ENCODE data around the gene HSPG2. TPM values are rescaled to one million over a fixed set of nuclear protein-coding genes. Genes with fewer than 3 reads are reported as not detected.

HSPG2 gene
- total and polyA plus RNA-seq, 9 of the 15 experiments (the other 6 are each of a cell fraction or from before 2014, with no cell fraction given), result 0.14 to 160 (median 15.7) TPM

DNA sequence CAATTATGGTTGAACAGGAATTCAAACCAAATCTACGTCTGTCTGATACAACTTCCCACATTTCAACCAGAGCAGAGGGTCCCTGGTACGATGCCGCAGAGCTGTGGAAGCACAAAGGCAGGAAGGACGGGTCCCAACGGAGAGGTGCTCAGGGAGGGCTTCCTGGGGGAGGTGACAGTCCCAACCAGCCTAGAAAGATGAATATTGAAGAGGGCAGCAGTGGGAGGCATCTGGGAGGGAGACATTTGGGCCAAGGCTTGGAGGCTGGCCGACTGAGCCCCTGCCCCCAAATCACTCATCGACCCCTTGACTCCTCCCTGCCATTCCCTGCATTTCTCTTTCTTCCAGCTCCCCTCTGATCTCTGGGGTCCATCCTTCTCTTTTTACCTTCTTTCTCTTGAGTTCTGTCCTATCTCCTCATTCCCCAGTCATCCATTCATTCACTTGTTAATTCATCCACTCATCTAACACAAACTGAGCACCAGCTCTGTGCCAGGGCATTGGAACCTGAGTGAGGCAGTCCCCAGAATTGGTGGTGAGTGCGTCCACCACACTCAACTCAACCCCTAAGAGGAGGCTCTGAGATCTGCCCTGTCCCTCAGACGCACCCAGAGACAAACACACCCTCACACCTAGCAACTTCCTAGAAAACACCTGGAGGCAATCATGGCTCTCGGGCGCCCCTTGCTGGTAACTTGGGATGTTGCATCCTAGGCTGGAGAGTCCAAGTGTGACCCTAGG is 26.5 kb upstream of the HSPG2 start (continued):
- TF ChIP-seq GABPB2 (CRISPR knock-in tag; conservative IDR thresholded peaks at IDR 0.05), result no peak
- TF ChIP-seq SREBF1 (IDR thresholded peaks at IDR 0.05; ENCODE audit: borderline replicate concordance, low read depth, low read length), result no peak
- no peak for TF ChIP-seq ZNF175 (CRISPR knock-in tag; IDR thresholded peaks at IDR 0.05; ENCODE audit: low read depth)
- TF ChIP-seq, protein P1, sequence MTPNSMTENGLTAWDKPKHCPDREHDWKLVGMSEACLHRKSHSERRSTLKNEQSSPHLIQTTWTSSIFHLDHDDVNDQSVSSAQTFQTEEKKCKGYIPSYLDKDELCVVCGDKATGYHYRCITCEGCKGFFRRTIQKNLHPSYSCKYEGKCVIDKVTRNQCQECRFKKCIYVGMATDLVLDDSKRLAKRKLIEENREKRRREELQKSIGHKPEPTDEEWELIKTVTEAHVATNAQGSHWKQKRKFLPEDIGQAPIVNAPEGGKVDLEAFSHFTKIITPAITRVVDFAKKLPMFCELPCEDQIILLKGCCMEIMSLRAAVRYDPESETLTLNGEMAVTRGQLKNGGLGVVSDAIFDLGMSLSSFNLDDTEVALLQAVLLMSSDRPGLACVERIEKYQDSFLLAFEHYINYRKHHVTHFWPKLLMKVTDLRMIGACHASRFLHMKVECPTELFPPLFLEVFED (CRISPR knock-in tag; conservative IDR thresholded peaks at IDR 0.05), result 0 out of 2 replicates have a peak, but pooled peaks have one; percentile 11
- peak; percentile 77; the same call in 1 of the 2 replicates for TF ChIP-seq ZEB2 (IDR thresholded peaks at IDR 0.05)
- TF ChIP-seq HCFC1 (IDR thresholded peaks at IDR 0.05; ENCODE audit: low read depth, low read length), result peak; percentile 34; the same call in 1 of the 2 replicates
- TF ChIP-seq, protein P2, sequence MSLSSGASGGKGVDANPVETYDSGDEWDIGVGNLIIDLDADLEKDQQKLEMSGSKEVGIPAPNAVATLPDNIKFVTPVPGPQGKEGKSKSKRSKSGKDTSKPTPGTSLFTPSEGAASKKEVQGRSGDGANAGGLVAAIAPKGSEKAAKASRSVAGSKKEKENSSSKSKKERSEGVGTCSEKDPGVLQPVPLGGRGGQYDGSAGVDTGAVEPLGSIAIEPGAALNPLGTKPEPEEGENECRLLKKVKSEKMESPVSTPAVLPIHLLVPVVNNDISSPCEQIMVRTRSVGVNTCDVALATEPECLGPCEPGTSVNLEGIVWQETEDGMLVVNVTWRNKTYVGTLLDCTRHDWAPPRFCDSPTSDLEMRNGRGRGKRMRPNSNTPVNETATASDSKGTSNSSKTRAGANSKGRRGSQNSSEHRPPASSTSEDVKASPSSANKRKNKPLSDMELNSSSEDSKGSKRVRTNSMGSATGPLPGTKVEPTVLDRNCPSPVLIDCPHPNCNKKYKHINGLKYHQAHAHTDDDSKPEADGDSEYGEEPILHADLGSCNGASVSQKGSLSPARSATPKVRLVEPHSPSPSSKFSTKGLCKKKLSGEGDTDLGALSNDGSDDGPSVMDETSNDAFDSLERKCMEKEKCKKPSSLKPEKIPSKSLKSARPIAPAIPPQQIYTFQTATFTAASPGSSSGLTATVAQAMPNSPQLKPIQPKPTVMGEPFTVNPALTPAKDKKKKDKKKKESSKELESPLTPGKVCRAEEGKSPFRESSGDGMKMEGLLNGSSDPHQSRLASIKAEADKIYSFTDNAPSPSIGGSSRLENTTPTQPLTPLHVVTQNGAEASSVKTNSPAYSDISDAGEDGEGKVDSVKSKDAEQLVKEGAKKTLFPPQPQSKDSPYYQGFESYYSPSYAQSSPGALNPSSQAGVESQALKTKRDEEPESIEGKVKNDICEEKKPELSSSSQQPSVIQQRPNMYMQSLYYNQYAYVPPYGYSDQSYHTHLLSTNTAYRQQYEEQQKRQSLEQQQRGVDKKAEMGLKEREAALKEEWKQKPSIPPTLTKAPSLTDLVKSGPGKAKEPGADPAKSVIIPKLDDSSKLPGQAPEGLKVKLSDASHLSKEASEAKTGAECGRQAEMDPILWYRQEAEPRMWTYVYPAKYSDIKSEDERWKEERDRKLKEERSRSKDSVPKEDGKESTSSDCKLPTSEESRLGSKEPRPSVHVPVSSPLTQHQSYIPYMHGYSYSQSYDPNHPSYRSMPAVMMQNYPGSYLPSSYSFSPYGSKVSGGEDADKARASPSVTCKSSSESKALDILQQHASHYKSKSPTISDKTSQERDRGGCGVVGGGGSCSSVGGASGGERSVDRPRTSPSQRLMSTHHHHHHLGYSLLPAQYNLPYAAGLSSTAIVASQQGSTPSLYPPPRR (CRISPR knock-in tag; IDR thresholded peaks at IDR 0.05; ENCODE audit: borderline replicate concordance), result no peak
- TF ChIP-seq, protein P3, sequence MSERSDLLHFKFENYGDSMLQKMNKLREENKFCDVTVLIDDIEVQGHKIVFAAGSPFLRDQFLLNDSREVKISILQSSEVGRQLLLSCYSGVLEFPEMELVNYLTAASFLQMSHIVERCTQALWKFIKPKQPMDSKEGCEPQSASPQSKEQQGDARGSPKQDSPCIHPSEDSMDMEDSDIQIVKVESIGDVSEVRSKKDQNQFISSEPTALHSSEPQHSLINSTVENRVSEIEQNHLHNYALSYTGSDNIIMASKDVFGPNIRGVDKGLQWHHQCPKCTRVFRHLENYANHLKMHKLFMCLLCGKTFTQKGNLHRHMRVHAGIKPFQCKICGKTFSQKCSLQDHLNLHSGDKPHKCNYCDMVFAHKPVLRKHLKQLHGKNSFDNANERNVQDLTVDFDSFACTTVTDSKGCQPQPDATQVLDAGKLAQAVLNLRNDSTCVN (CRISPR knock-in tag; IDR thresholded peaks at IDR 0.05), result no peak
- TF ChIP-seq KDM4B (IDR thresholded peaks at IDR 0.05; ENCODE audit: borderline replicate concordance in 2 of 2, low read depth in 1 of 2), result no peak
- TF ChIP-seq BCL6 (CRISPR knock-in tag; IDR thresholded peaks at IDR 0.05), result no peak
- no peak for TF ChIP-seq MTF1 (CRISPR knock-in tag; IDR thresholded peaks at IDR 0.05; ENCODE audit: borderline replicate concordance)
- no peak for TF ChIP-seq ILK (tag; IDR thresholded peaks at IDR 0.05; ENCODE audit: borderline replicate concordance, low read depth)
- peak; percentile 77 to 83 for TF ChIP-seq TBL1XR1 (IDR thresholded peaks at IDR 0.05; ENCODE audit: low read length in 2 of 2)
- TF ChIP-seq NR2C2 (CRISPR knock-in tag; IDR thresholded peaks at IDR 0.05), result no peak
- no peak for TF ChIP-seq NR2C2 (tag; IDR thresholded peaks at IDR 0.05)
- TF ChIP-seq MED1 (CRISPR knock-in tag; IDR thresholded peaks at IDR 0.05; ENCODE audit: borderline replicate concordance), result no peak
- TF ChIP-seq TRIM24 (IDR thresholded peaks at IDR 0.05), result no peak
- TF ChIP-seq MYC (IDR thresholded peaks at IDR 0.05; ENCODE audit: low read depth, low read length), result peak; percentile 50; the same call in 1 of the 2 replicates
- TF ChIP-seq MYC (CRISPR knock-in tag; IDR thresholded peaks at IDR 0.05; ENCODE audit: borderline replicate concordance, low read depth), result no peak
- no peak for TF ChIP-seq NEUROD1 (IDR thresholded peaks at IDR 0.05; ENCODE audit: borderline replicate concordance, low read depth, low read length, partially characterized antibody)
- TF ChIP-seq ZNF778 (CRISPR knock-in tag; IDR thresholded peaks at IDR 0.05), result no peak
- TF ChIP-seq THRAP3 (IDR thresholded peaks at IDR 0.05; ENCODE audit: borderline replicate concordance), result no peak; the same call in 1 of the 2 replicates
